PFSK-1 (cell line): ENCODE measurements around the gene ASCC3.

Experiments used
- FOXP2 ChIP-seq: optimal IDR thresholded peaks from 2 replicates; pipeline ENCODE3; 2011; ENCODE audit warnings: borderline replicate concordance, control low read depth, inconsistent platforms; ENCODE audit not compliant: insufficient read depth; ENCODE audit errors: extremely low read length, extremely low read depth
- POLR2AphosphoS5 ChIP-seq: IDR thresholded peaks from 2 replicates; pipeline ENCODE4 v1.6.1; 2012; ENCODE audit warnings: low read depth, mild to moderate bottlenecking, control low read depth, low read length, moderate library complexity
- REST ChIP-seq, 2 experiments: IDR thresholded peaks; 2 replicates each; pipeline versions ENCODE4 v1.6.1 to v1.8.0; 2011 to 2012; ENCODE audit warnings: low read depth in 2 of 2, low read length in 2 of 2, control low read depth in 1 of 2, inconsistent platforms in 1 of 2, mild to moderate bottlenecking in 1 of 2, moderate library complexity in 1 of 2; ENCODE audit not compliant: insufficient read depth in 1 of 2
- SIN3A ChIP-seq: IDR thresholded peaks from 2 replicates; pipeline ENCODE4 v1.6.1; 2012; ENCODE audit warnings: mild to moderate bottlenecking, low read length, moderate library complexity, borderline replicate concordance; ENCODE audit not compliant: insufficient read depth
- TAF1 ChIP-seq: IDR thresholded peaks from 2 replicates; pipeline ENCODE4 v1.6.1; 2012; ENCODE audit warnings: low read length, control low read depth, borderline replicate concordance; ENCODE audit not compliant: insufficient read depth

The ASCC3 gene

GRCh38 chr6:100465701-100466409 lies 415.3 kb downstream of the ASCC3 start:
- no peak for TF ChIP-seq SIN3A
- no peak for TF ChIP-seq POLR2AphosphoS5
- TF ChIP-seq FOXP2, result no peak
- TF ChIP-seq TAF1, result no peak
- TF ChIP-seq REST (IDR thresholded peaks at IDR 0.05; ENCODE audit: insufficient read depth in 1 of 2, low read depth in 2 of 2, low read length in 2 of 2), result no peak

GRCh38 chr6:100464903-100465700 lies 416.0 kb downstream of the ASCC3 start, which contains the start of gene SIM1:
SIM1 (minus strand) TSS chr6:100464921; CDS start chr6:100463468, 1,453 bp downstream.
- TF ChIP-seq FOXP2 (no peak), SIN3A (no peak), POLR2AphosphoS5 (no peak), TAF1 (no peak), REST (IDR thresholded peaks at IDR 0.05; ENCODE audit: insufficient read depth in 1 of 2, low read depth in 2 of 2, low read length in 2 of 2) (no peak)

- no peak for TF ChIP-seq REST (IDR thresholded peaks at IDR 0.05; ENCODE audit: insufficient read depth in 1 of 2, low read depth in 2 of 2, low read length in 2 of 2)
- no peak for TF ChIP-seq TAF1
- TF ChIP-seq POLR2AphosphoS5, result no peak
- TF ChIP-seq FOXP2, result no peak
- TF ChIP-seq SIN3A, result no peak
These were observed 416.8 kb downstream of the ASCC3 start for GRCh38 chr6:100464162-100464851.

GRCh38 chr6:100463630-100464161 lies 417.4 kb downstream of the ASCC3 start:
- TF ChIP-seq TAF1, result no peak
- TF ChIP-seq SIN3A, result no peak
- TF ChIP-seq POLR2AphosphoS5, result no peak
- no peak for TF ChIP-seq FOXP2
- no peak for TF ChIP-seq REST (IDR thresholded peaks at IDR 0.05; ENCODE audit: insufficient read depth in 1 of 2, low read depth in 2 of 2, low read length in 2 of 2)
